NCI-H446 (cell line): ENCODE data around the gene ZNF618.
"Not testable (repeated sequence)": the region's sequence is repeated elsewhere in the genome, so short reads cannot be mapped to it uniquely, and the experiment has no call there.

ENCODE experiments used
- DNase-seq, 2 experiments: peaks; one replicate each; lab custom pipeline; 2025; lab: John Stamatoyannopoulos, UW

ZNF618 gene

DNA sequence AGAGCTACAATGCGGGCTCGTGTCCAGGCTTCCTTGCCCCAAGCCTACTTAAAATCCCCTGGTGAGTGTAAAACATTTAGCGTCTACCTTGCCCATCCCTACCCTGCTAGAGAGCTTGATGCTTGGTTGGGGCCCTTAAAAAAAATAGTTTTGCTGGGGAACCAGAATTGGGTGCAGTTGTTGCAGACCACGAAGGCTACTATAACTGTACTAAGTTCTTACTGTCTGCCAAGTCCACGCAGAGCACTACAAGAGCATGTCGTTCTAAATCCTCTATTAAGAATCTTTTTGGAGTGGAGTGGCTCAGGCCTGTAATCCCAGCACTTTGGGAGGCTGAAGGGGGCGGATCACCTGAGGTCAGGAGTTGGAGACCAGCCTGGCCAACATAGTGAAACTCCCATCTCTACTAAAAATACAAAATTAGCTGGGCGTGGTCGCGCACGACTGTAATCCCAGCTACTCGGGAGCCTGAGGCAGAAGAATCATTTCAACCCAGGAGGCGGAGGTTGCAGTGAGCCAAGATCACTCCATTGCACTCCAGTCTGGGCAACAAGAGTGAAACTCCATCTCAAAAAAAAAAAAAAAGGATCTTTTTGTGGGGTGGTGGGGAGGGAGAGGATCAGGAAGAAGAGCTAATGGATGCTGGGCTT is 206.8 kb downstream of the ZNF618 start:
- not testable (repeated sequence) for DNase-seq

DNA sequence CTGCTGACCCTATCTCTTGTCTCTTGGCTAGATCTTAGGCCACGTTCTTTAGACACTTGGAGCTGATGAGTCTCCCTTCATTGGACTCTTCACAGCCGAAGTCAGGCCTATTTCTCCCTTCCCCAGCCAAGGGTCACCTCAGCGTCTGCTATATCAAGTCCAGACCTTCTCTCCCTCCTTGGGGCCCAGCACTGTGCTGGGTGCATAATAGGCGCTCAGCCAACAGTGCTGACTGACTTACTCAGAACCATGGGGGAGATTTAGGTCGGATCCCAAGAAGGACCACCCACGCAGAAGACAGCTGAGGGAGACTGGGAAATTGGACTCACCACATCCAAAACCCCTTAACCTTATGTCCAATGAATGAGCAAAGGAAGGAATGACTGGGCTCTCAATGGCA is 207.6 kb downstream of the ZNF618 start:
- no peak for DNase-seq

DNA sequence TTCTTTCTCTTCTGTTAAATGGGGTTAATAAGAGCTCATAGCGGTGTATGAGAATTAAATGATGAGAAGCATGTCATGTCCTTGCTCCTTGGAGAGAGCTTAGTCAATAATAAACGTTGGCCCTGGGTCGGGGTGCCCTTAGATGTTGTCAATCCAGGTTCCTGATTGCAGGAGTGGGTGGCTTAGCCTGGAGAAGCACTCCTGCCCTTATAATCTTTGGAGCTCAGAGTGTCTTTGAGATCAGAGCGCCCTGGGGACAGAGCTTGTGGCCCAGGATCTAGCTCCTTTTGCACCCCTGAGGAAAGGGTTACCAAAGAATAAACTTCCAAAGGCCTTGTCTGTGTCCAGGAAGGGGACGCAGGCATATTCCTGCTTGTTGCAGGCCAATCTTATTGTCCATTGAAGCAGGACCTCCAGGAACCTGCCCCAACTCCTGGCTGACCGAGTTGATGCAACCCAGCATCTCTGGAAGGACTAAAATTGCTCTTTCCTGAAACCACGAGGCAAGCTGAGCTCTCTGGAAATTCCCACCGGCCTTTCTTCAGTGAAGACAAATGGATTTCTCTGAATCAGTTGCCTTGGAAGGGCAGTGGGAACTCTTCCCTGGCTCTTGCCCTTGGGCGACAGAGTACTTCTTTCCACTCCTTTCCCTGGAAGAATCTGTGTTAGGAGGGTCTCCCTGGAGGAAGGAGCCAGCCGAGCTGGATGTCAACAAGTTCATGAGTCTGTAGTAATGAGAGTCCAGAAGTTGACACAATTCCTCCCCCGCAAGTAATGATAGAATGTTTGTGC is 208.4 kb downstream of the ZNF618 start:
- no peak for DNase-seq

DNA sequence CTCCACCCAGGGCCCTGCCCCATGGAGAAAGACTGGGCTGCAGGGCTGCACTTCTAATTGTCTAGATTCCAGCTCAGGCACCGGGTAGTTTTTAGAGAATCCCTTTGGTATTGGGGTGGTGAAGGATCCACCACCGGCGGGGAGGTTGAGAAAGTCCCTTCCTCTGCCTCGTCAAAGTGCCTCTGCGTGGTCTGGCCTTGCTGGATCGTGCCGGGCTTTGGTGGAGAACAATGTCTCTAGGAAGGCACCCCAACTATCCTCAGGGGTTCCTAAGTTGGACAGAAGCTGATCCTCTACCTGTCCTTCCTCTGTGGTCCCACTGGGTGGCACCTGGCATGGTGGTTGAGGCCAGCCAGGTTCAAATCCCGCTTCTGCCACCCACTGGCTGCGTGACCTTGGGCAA is 209.3 kb downstream of the ZNF618 start:
- DNase-seq: no peak

DNA sequence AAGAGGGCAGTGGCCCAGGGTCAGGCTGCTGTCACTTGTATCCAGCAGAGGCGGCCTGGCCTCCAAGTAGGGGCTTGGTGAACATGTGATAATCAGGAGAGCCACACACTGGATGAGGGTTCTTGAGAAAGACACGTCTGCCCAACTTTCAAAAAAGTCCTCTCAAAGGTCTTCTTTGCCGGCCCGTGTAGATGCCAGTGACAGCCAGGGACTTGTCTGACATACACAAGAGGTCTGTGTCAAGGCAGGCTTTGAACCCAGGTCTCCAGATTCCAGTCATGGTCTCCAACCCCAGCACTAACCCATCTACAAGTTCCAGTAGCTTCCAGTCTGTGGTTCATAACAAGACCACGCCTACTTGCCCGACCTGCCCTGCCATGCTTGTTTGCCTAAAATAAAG is 209.9 kb downstream of the ZNF618 start:
- no peak for DNase-seq

DNA sequence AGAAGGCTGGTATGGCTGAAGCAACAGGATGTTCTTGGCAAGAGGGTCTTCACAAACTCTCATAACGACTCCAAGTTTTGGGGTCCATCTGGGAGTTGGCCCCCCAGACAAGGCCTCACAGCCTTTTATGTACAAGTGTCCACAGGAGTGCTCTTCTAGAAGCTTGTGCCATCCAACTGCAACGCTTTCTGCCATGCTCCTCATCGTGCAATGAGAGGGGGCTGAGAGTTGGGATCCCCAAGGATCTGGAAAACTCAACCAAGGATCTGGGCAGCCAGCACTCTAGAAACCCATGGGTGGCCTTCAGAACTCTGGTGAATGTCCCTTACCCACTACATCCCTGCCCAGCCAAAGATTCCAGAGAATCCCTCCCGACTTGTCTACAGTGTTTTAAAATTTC is 210.5 kb downstream of the ZNF618 start:
- no peak for DNase-seq

DNA sequence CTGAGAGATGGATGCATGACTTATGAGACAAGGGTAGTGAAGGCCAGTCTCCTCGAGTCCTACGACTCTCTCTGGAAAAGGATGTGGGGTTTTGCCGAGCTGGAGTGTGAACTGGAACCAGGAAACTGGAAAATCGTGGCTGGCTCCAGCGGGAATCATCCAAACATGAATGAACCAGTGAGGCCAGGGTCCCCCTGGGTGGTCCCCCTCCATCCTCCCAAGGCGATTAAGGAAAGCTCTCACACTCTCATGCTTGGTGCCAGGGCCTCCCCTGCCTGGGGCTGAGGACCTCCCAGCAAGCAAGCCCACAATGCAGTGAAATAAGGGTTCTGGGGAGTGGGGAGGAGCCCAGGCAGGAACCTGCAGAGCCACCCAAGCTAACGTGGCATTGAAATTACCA is 211.6 kb downstream of the ZNF618 start:
- DNase-seq: no peak

DNA sequence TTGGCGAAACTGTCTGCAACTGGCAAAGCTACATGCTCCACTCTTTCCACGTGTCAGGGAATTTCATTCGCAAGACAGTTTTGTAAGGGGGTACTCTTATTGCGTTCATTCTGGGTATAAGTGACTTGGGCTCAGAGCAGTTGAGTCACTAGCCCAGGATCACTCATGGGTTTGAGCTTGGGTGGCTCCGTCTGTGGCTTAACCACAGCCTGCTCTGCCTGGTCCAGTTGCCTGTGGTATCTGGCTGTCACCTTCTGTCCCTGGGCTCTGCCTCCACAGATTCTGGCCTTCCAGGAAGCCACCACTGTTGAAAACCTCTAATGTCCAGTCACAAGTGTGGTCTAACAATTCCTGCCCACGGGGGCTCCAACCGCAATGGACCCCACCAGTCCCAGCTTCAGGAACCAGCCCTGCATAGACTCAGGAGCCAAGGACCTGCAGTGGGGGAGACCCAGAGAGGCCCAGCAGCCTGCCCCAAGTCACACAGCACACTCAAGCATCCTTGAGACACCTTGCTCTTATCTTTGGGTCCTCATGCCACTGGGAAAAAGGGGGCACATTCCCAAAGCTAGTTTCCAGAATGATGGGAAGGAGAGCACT is 212.6 kb downstream of the ZNF618 start:
- DNase-seq: no peak

DNA sequence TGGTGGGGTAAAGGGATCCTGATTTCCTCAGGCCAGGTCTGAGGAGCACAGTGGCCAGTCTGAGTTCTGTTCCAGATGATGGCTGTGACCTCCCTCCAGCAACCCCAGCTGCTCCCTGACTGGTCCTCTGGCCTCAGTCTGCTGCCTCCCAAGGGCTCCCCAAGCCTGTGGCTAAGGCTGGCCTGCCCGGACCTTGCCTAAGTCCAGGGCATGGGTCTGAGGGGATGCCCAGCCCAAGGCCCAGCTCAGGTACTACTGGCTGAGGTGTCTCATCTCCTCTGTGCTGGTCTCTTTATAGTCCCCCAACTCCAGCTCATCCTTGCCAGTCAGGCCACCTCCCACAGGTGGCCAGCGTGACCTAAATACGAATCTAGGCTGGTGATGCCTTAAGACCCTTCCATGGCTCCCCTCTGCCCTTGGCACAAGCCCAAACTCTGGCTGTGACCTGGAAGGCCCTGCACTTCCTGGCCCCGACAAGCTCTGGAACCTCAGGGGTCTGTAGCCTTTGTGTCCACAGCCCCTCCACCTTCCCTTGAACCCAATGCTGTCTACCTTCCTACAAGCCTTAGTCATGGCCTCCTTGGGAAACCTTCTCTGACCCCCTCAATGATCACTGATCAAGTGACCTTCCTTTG is 213.2 kb downstream of the ZNF618 start:
- no peak for DNase-seq

DNA sequence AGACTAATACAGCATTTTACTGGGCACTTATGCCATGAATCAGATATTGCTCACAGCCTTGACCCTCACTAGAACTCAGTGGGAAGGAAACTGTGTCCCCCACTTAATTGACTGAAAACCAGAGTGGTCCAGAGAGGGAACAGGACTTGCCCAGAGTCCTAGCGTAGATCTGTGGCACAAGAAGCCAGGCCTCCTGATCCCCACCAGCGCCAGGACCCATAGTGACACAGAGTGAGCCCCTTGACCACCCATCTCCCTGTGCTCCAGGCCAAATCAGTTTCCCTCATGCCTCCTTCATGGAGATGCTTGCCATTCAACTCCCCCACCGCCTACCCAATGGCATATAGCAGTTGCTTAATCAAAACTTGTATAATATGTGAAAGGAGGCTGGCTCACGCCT is 214.7 kb downstream of the ZNF618 start:
- DNase-seq: no peak

DNA sequence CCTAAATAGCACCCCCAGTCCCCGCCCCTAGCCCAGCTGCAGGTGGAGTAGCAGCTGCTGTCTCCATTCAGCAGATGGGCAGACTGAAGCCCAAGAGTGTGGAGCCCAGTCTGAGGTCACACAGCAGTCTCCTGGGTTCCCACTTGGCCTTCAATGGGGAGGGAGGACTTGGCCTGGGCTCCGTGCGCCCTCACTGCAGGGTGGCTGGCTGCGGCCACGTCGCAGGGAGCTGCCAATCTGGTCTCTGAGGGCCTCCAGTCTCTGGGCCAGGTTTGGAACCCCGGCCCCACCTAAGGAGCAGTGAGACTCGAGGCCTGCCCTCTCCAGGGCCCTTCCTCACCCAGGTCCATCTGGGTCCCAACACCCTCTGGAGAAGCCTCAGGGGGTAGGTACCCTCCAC is 215.6 kb downstream of the ZNF618 start:
- no peak for DNase-seq

DNA sequence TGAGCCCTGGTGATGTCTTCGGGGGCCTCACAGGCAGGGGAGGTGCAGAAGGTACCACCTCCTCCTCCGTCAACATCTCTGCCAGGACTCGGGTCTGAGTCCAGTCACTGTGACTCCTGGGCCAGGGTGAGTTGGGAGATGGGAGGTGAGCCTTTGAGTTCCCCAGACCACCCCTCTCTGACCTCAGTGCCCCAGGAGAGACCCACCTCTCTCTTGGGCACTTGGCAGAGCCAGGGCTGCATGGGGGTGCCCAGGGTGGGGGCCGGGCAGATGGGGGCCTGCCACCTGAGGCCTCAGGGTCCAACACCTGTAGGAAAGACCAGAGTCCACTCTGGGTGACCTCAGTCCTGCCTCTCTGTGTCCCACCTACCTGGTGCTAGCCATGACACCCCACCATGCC is 216.2 kb downstream of the ZNF618 start:
- no peak for DNase-seq

DNA sequence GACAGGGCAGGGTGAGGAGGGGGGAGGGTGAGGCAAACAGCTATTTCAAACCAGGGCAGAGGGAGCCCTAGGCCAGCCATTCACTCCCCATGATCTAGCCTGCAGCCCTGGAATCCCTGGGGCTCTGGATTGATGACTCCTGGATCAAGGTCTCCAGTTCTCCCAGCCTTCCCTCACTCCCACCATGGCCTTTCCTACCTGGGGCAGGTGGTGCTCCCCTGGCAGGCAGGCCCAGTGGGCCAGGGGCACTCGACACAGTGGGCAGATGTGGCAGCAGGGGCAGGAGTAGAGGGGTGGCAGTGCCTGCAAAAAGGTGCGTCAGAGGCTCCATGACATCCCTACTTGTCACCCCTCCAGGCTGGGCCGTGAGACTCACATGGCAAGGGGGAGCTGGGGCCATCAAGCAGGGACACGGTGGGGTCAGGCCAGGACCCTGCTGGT is 216.9 kb downstream of the ZNF618 start:
- DNase-seq: no peak

DNA sequence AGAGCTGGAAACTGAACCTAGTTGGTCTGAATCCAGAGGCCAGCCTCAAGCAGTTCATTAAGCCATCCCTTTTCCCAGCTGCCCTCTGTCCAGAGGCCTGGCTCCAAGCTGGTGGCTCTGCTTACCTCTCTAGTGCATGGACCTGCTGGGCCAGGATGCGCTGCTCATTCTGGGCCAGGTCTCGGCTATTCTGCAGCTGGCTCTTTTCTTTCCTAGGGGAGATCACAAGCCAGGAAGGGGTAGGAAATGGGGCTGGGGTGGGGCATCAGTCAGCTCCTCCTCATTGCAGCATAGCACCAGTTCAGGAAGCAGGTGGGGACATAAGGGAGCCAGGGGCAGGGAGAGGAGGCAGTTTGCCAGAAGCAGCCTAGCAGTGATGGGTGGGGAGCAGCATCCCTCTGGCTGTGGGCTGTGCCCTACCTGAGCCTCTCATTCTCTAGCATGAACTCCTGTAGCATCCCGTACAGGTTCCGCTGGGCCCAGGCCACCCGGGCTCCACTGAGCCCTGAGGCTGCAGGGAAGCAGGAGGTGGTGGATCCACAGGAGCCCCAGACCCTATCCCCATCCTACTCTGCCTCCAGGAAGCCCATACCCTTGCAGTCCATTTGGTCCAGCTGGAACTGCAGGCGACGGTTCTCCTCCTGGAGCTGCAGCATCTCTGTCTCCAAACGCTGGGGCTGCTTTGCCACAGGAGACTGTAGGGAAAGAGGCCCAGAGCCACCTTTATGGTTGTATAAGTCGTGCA is 217.8 kb downstream of the ZNF618 start:
- DNase-seq: no peak

DNA sequence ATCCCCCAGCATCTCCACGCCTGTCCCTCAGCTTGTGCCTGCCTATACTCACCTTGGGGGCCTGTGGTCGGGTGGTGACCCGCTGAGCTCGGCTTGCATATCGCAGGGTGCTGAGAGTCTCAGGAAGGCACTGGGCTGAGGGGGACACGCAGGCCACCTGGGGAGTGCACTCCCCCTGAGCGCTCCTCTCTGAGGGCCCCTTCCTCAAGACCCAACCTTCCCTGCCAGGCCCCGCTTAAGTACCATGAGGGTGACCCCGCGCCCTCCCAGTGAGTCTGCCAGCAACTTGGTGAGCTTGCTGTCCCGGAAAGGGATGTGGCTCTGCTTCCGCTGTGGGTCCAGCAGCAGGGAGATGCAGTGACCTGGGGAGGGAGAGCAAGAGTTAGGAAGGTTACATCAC is 218.9 kb downstream of the ZNF618 start:
- DNase-seq: no peak

DNA sequence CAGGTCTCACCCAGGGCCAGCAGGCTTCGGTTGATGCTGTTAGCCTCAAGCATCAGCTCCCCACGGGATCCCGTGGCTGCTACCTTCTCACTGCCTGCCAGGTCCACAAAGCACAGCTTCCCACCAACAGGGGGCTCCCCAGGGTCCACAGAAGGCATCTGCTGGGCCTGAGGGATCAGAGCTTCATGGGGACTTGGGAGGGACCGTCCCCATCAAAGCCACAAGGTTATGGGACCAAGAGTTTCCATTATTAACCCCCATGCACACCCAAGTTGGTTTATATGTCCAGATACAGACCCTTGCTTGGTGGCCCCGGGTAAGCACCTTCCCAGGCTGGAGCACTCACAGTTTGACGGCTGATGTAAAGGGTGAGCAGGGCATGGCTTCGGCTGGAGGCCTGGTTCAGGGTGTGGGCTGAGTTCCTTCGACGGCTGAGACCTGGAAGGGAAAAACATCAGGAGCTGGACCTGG is 220.0 kb downstream of the ZNF618 start:
- no peak for DNase-seq

DNA sequence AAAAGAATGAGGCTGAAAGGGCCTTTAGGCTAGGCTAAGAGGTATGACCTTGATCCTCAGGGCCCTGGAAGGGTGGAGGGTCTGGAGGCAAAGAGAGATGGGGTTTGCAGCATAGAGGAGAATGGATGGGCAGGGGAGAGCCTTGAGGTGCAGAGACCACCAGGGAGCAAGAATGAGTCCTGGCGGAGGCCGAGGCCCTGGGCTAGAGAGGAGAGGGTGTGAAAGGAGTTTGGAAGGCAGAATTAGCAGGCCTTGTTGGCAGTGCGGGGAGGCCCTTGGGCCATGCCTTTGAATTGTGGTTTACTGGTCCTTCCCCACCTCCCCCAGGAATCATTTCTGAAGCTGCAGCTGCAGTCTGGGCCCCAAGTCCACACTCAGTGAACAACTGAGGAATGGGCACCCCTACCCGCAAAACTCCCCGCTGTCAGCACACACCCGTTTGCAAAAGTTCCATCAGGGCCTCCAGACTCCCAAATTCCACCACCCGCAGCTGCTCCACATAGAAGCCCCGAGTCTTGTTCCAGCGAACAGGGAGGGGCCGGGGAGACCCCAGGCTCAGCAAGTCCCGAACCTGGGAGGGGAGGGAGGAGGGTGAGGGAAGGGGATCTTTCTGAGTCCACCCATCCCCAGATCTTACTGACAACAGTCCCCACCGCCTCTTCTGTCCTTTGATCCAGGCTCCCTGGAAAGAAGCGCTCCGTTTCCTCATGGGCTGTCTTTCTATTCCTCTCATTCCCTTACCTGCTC is 220.9 kb downstream of the ZNF618 start:
- DNase-seq: no peak

DNA sequence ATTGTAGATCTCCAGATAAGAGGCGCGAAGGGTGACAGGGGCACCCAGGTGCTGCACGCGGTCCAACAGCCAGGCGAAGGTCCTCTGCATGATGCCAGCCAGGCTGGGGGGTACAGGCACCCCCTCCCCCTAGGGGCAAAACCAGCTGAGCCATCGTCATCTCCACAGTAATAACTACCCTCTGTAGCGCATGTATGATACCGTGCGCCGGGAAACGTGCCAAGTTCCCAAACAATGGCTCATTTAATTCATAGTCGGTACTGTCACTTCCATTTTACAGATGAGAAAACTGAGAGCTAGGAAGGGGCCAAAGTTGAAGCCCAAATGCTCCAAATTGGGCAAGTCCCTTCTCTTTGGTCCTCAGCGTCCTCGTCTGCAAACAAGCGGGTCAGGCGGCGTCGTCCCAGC is 221.5 kb downstream of the ZNF618 start:
- DNase-seq: no peak

DNA sequence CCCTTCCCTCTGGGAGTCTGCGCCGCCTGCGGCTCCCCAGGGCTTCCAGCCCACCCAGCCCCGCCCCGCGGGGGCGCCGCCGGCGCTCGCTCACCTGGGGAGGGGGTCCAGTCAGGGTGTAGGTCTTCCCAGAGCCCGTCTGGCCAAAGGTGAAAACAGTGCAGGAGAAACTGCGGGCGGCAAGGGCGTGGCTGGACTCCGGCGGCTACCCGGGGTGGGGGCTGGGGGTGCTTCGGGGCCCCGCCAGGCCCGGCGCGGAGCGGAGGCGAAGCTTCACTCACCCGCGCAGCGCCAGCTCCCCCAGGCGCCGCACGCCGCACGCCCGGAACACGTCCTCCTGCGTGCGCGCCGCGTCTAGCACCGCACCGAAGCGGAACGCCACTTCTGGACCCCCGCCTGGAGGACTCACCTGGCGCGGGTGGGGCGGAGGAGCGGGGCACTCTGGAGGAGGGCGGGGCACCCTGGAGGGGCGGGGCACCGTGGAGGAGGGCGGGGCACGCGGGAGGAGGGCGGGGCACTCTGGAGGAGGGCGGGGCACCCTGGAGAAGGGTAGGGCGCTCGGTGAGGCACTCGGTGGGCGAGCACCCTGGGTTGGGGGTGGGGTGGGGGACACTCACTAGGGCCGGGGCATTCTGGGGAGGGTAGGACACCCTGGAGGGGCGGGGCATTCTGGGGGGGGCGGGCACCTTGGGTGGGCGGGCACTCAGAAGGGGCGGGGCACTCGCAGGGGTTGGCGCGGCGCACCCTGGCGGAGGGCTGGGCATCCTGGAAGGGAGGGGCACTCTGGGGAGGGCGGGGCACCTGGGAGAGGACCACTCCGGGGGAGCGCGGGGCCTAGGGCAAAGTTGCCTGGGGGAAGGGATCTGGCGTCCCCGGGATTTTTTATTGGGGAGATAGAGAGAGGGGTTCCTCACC is 222.2 kb downstream of the ZNF618 start:
- no peak for DNase-seq
